Ectodermal cell (in vitro differentiated cells): Measurements from ENCODE around the gene ZBTB16.

Source experiments
- H3K27ac ChIP-seq: 2 replicates; pipeline ENCODE4 v1.7.0; 2013; ENCODE audit warnings: mild to moderate bottlenecking, low read depth, low read length; ENCODE audit not compliant: insufficient read depth, poor library complexity, severe bottlenecking
- H3K27me3 ChIP-seq: 2 replicates; pipeline ENCODE4 v1.7.0; 2013; ENCODE audit warnings: mild to moderate bottlenecking, low read length; ENCODE audit not compliant: insufficient read depth, control insufficient read depth, poor library complexity, severe bottlenecking
- H3K36me3 ChIP-seq: one replicate; pipeline ENCODE4 v1.7.0; 2013; ENCODE audit warnings: low read length; ENCODE audit not compliant: control insufficient read depth, insufficient read depth
- H3K4me1 ChIP-seq: one replicate; pipeline ENCODE4 v1.7.0; 2013; ENCODE audit warnings: low read length; ENCODE audit not compliant: control insufficient read depth, insufficient read depth
- H3K4me3 ChIP-seq: 2 replicates; pipeline ENCODE4 v1.7.0; 2013; ENCODE audit warnings: low read depth, low read length, control low read depth; ENCODE audit not compliant: insufficient read depth
- H3K9me3 ChIP-seq: 2 replicates; pipeline ENCODE4 v1.7.0; 2013; ENCODE audit warnings: mild to moderate bottlenecking, low read length, moderate library complexity; ENCODE audit not compliant: control insufficient read depth
- WGBS, 2 experiments: methylation state at CpG; one replicate each; pipeline ENCODE4 v1.1.7; 2013; ENCODE audit warnings: missing lambda C conversion rate in 2 of 2; 5-methylcytosine and 5-hydroxymethylcytosine counted together

Gene ZBTB16

DNA sequence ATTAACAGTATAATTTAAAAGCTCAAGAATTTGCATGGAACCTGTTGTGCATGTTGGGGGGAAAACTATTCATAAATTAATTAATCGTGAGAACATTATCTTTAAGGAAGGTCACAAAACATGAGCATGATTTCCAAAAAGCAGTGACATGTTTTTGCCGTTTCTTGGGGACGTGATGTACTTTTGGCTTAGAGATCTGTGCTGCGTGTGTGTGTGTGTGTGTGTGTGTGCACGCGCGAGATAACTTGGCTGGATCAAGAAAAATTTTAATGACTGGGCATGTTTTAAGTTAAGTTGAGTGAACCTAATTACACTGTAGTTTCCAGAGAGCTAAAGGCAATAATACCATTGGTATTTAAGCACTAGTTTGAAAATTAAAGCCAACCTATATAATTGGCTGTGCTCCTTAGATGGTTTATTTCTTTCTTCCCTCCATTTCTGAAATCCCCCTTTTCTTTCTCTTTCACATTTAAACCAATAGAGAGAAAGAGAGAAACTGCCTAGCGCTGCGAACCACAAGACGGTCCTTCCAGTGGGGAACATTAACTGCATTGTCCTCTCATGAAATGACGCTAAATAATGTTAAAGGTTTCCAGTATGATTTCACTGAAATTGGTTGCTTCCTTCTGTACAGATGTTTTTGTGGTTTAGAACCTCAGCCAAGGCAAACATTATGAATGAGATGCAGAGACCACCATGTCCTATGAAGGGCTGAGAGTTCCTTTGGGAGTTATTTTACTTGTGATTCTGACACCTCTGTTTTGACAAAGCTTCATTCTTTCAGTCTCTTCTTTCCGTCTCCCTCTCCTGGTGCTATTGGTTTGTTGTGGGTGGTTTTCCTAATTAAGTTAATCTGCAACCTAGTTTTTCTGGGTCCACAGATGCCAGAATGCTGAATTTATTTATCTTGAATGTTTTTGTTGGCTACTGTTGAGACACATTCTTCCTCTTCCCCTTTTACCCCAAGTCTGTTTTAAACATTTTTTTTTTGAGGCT lies 51.7 kb downstream of the ZBTB16 start:
- 85 to 86% methylated on average over 12 of the region's 12 CpGs for WGBS, 2 experiments
- no peaks in the 10 kb centered on the region for H3K27me3 ChIP-seq
- no peak overlapping the region for H3K4me3 ChIP-seq
- H3K4me1 ChIP-seq = peaks cover 30% of the 10 kb centered on the region
- H3K27ac ChIP-seq = no peak overlapping the region
- H3K36me3 ChIP-seq = no peaks in the 10 kb centered on the region
- H3K9me3 ChIP-seq = no peaks in the 10 kb centered on the region

DNA sequence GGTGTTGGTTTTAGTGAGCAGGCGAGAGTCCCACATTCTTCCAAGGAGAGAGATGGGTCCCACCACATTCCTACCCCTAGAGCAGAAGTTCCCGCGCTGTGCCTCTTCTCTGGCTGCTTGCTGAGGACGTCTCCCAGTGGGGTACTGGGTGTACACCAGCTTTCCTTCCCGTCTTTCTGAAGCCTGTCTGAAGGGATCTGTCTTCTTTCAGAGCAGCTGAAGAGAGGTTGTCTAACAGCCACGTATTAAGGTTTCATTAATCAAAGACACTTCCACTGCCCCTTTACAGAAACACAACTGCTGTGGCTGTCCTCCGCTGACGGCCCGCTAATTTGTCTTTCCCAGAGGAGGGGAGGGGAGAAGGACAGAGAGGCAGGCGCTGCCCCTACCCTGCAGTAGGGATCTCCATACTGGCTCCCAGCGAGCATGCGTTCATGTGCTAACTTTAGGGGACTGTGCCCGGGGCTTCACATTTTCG lies 56.0 kb downstream of the ZBTB16 start:
- H3K27ac ChIP-seq = peak overlapping the region; percentile 41
- no peaks in the 10 kb centered on the region for H3K9me3 ChIP-seq
- no peak overlapping the region for H3K4me3 ChIP-seq
- peaks cover 18% of the 10 kb centered on the region for H3K4me1 ChIP-seq
- 60 to 68% methylated on average over 14 of the region's 14 CpGs for WGBS, 2 experiments
- no peaks in the 10 kb centered on the region for H3K27me3 ChIP-seq
- no peaks in the 10 kb centered on the region for H3K36me3 ChIP-seq

DNA sequence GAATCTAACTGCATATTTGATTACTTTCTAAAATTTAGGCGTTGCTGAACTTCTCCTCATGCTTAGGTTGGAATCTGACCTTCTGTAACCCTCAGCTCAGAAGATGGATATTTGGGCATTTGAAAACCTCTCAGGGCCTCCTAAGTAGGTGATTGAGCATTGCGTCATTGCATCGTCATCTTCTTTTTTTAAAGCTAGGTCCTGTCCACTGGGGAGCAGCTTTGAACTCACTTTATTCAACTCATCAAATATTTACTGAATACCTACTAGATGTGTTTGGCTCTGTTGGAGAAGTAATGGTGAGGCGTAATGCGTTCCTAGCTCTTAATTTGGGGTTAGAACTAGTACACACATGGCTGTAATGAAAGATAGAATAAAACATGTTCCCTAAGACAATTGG lies 56.8 kb downstream of the ZBTB16 start:
- peaks cover 17% of the 10 kb centered on the region for H3K4me1 ChIP-seq
- 97% methylated on average over 5 of the region's 5 CpGs for WGBS, 2 experiments

DNA sequence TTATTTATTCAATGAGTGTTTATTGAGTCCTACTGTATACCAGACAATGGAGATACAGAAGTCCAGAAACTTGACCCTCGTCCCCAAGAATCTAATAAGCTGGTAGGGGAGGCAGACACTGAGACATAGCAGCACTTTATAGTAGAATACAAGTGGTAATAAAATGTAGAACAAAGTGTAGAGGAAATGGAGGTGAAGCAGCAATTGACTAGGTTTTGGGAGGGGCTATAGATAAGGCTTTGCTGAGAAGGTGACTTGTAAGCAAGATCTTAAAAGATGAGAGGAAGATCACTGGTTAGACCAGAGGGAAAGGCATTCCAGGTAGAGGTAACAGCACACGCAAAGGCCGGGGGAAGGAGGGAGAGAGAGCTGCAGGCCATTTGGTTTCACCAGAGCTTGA lies 57.3 kb downstream of the ZBTB16 start:
- WGBS, 2 experiments = 97 to 98% methylated on average over 3 of the region's 3 CpGs
- H3K9me3 ChIP-seq = no peaks in the 10 kb centered on the region
- H3K36me3 ChIP-seq = no peaks in the 10 kb centered on the region
- no peaks in the 10 kb centered on the region for H3K27me3 ChIP-seq
- H3K4me1 ChIP-seq = peaks cover 14% of the 10 kb centered on the region
- no peak overlapping the region for H3K4me3 ChIP-seq
- H3K27ac ChIP-seq = no peak overlapping the region

More for the DNA sequence above, 56.8 kb downstream of the ZBTB16 start:
- Histone ChIP-seq H3K27me3 (no peaks in the 10 kb centered on the region), H3K9me3 (no peaks in the 10 kb centered on the region), H3K27ac (no peak overlapping the region), H3K4me3 (no peak overlapping the region), H3K36me3 (no peaks in the 10 kb centered on the region)

DNA sequence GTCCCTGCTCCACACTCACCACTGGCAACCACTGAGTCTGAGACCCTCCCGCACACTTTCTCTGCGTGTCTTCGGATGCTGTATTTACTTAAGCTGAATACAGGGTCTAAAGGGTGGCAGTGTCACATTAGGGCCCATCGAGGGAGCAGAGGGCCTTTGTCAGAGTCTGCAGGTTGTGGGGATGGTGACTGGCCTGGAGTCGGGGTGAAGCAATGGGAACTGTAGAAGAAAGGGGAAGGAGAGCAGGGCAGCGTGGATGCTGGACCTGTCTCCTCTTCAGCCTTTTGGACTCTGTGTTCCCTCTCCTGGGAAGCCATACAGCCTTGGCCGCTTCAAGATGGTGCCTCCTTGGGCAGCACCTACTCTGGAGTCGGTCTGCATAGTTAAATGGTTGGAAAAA lies 61.1 kb downstream of the ZBTB16 start:
- H3K9me3 ChIP-seq = no peaks in the 10 kb centered on the region

DNA sequence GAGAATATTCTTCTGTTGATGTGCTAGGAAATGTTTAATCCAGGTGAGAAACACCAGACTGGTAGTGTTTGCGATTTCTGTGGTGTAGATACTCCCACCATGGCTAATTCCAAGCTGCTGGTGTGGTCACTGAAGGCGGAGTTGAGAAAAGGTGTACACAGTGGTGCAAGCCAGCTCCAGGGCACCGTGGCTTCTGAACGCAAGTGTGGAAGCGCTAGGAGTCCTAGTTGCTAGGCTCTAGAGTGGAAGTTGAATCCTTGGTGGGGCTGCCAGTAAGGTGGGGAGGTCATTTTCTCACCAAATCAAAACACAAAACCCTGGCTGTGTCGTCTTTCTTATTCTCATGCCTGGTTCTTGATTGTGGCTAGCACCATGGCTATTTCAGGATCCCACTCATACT lies 61.6 kb downstream of the ZBTB16 start:
- Histone ChIP-seq H3K9me3 (no peaks in the 10 kb centered on the region), H3K4me1 (peaks cover 5% of the 10 kb centered on the region), H3K4me3 (no peak overlapping the region), H3K36me3 (no peaks in the 10 kb centered on the region), H3K27ac (no peak overlapping the region), H3K27me3 (no peaks in the 10 kb centered on the region)
- 94 to 96% methylated on average over 6 of the region's 6 CpGs for WGBS, 2 experiments

More for the DNA sequence above, 61.1 kb downstream of the ZBTB16 start:
- WGBS, 2 experiments = 95 to 97% methylated on average over 8 of the region's 8 CpGs
- H3K27me3 ChIP-seq = no peaks in the 10 kb centered on the region
- H3K36me3 ChIP-seq = no peaks in the 10 kb centered on the region
- peaks cover 10% of the 10 kb centered on the region for H3K4me1 ChIP-seq
- no peak overlapping the region for H3K4me3 ChIP-seq
- H3K27ac ChIP-seq = no peak overlapping the region

DNA sequence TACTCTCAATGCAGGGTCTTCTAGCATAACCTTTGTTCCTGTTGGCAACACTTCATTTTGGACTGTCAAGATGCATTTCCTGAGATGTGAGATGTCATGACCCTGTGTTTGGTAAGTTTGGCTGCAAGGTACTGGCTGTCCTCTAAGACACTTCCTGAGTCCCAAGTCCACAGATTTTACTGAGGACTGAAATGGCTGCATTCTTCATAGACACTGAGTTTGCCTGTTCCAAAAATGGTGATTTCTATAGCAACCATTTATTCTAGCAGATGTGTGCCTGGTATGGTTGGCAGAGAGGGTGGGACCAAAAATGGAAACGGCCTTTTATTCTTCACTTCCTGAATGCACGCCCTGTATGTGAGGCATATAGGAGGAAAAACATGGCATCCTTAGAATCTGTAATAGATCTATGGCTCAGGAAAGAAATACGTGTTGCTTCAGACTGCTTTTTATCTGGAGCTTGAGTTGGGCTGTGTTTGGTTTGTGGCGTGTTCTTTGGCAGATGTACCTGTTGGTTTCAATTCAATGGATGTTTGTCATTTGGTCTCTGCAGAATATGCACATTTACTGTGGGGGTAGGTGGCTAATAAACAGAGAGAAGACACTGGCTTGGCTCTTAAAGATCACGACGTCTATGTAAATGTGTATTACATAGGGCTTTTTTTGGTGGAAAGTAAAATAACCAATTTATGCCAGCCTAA lies 62.4 kb downstream of the ZBTB16 start:
- 91 to 96% methylated on average over 6 of the region's 6 CpGs for WGBS, 2 experiments
- Histone ChIP-seq H3K4me3 (no peak overlapping the region), H3K27ac (no peak overlapping the region), H3K36me3 (no peaks in the 10 kb centered on the region), H3K4me1 (peaks cover 5% of the 10 kb centered on the region), H3K27me3 (no peaks in the 10 kb centered on the region), H3K9me3 (no peaks in the 10 kb centered on the region)

DNA sequence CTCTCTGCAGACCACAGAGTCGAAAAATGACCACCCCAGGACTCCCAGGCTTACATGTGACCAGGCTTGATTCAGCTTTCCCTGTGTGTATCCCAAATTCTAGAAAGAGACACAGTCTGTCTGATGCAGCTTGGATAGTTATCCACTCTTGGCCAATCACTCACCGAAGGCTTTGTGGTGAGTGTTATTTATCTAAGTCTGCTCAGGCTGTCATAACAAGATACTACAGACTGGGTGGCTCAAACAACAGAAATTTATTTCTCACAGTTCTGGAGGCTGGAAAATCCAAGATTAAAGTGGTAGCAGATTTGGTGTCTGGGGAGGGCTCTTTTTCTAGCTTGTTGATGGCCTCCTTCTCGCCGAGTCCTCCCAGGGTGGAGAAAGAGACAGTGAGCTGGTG lies 63.2 kb downstream of the ZBTB16 start:
- Histone ChIP-seq H3K27ac (no peak overlapping the region), H3K4me3 (no peak overlapping the region), H3K9me3 (no peaks in the 10 kb centered on the region), H3K36me3 (no peaks in the 10 kb centered on the region), H3K27me3 (no peaks in the 10 kb centered on the region), H3K4me1 (peaks cover 5% of the 10 kb centered on the region)
- 94 to 97% methylated on average over 4 of the region's 4 CpGs for WGBS, 2 experiments

DNA sequence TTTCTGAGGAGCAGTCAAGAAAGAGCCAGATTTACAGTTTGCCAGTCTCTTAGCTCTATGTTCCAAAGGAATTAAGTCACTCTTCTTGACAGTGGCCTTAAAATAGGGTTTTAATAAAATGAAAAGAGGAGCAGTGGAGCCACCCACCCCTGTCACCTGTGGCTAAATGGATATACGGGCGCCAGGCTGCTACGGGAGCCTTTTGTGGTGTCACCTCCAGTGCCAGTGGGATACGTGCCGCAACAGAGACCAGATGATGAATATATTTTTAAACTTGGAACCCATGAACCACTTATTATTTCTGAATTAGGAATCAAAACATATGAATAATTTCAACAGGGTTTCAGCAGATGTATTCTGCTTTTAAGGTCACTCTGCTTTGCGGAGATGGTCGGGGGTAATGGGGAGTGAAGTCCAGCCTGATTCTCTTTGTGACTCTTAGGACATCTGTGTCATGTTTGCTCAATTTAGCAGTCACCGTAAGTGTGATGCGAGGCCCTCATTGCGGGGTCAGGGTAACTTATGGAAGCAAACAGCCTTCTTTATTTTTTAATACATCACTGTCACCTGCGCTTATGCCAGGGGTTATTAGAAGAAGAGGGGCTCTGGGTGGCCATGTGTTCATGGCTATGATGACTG lies 64.3 kb downstream of the ZBTB16 start:
- no peaks in the 10 kb centered on the region for H3K36me3 ChIP-seq
- WGBS, 2 experiments = 90 to 91% methylated on average over 11 of the region's 11 CpGs

More for the DNA sequence above, 64.3 kb downstream of the ZBTB16 start:
- Histone ChIP-seq H3K9me3 (no peaks in the 10 kb centered on the region), H3K4me1 (peaks cover 5% of the 10 kb centered on the region), H3K27me3 (no peaks in the 10 kb centered on the region), H3K27ac (no peak overlapping the region), H3K4me3 (no peak overlapping the region)
